ENCODE measurements around the gene NDST4. TPM values are rescaled to one million over a fixed set of nuclear protein-coding genes. Genes with fewer than 3 reads are reported as not detected.

NDST4 gene
- total RNA-seq: not detected in 2 replicates

- no peak for DNase-seq
Observed at GRCh38 chr4:115113506-115114106, at the start of gene NDST4. NDST4 (minus strand) TSS chr4:115113620; CDS start chr4:115077036, 36,584 bp downstream.

GRCh38 chr4:115159141-115159540, 45.7 kb upstream of the NDST4 start:
- no peak for DNase-seq

GRCh38 chr4:115158296-115158695, 44.9 kb upstream of the NDST4 start:
- DNase-seq: no peak

GRCh38 chr4:115154826-115155225, 41.4 kb upstream of the NDST4 start:
- DNase-seq: no peak

DNA sequence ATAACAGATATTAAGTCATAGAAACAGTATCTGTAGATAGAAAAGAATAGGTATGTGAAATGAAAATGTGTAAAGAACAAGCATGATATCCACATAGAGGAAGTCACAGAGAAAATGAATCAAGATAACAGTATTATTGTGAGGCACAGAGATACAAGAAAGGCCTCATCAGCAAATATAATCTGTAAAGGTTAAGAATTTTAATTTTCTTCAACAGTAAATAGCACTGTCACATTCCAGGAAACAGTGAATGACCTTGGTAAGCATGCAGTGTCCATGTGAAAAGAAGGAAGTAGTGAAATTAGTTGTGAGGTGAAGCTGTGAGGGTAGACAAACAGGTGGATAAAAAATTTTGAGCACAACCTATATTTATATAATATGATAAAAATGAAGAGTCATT, 39.5 kb upstream of the NDST4 start:
- DNase-seq: no peak

DNA sequence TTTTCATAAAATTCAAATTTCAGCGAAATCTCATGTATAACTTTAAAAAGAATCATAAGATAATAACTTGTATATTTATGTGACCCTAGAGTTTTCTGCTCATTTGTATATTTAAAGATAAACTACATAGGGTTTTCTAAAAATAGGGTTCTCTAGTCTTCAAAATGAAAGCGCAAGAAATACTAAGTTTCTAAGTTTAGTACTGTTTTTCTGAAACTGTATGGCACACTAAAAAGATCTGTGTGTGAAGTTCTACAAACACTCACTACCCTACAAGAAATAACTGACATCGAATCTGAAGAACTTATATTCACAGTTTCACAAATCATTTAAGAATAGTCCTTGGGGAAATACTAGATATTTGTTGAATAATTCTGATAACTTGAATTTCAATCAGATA, 38.7 kb upstream of the NDST4 start:
- DNase-seq: no peak

GRCh38 chr4:115149106-115149505, 35.7 kb upstream of the NDST4 start:
- no peak for DNase-seq

GRCh38 chr4:115145393-115146160, 32.2 kb upstream of the NDST4 start:
- DNase-seq: no peak

- no peak for DNase-seq
Observed at GRCh38 chr4:115128037-115128436, 14.6 kb upstream of the NDST4 start.

GRCh38 chr4:115126491-115126890, 13.1 kb upstream of the NDST4 start:
- no peak for DNase-seq

GRCh38 chr4:115121351-115122043, 8.1 kb upstream of the NDST4 start:
- DNase-seq: no peak

- no peak for DNase-seq
Observed at GRCh38 chr4:115119804-115120352, 6.5 kb upstream of the NDST4 start.

DNA sequence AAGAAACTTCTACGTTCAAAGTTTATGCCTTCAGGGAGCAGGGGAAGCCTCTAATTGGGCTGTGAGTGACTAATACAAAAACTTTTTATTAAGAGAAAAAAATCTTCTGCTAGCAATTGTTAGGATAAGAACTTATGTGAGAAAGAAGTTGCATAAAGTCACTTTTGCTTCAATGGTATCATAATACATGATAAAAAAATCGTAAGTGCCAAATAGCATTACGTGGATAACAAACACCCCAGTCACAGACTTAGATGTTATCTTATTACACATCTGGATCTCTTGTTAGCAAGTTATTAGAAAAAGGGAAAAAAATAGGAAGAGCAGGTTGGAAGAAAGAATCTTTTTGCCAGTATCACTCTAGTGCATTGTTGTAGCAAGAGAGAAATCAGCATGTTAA, 4.2 kb upstream of the NDST4 start:
- DNase-seq: no peak

DNA sequence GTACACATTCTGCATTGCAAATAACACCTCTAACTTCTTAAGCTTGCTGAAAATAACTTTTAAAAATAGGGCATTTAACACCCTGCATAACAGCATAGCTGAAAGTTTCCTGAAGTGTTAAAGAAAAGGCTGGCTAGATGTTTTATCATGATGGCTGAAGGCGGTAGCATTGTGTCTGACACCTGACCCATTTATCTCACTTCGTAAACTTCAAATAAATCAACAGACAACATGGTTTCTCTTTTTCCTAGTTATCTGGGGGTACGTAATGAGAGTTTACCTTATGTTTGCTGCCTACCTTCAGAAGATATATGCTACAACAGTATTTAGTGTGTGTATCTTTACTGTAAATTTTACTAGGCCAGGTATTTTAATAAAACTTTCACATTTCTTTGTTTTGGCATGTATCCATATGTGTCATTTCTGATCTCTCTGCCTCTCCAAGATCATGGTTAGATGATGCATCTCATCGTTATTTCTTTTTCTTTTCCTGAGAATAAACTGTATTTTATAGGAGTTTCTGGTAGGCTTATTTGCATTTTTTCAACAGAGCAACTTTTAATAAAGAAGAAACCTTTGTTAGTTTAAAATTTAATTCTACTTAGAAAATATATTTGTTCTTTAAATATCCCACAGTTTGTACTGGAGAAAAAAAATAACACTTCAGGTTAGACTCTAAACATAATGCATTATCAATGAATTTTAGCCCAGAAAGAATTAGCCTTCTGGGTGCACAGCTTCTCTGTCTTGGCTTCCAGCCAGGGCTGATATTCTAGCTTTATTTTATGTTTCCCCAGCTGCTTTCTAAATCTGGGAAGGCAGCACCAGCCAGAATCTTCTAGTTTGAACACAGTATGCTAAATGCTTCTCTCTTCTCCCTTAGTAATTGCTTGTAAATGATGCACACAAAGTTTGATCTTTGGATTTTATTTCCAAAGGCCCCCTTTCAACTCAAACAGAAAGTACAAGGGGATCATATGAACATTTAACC, 2.9 kb downstream of the NDST4 start:
- DNase-seq: no peak

- no peak for DNase-seq
Observed at GRCh38 chr4:115108850-115109249, 4.6 kb downstream of the NDST4 start.

GRCh38 chr4:115107411-115107810, 6.0 kb downstream of the NDST4 start:
- DNase-seq: no peak

DNA sequence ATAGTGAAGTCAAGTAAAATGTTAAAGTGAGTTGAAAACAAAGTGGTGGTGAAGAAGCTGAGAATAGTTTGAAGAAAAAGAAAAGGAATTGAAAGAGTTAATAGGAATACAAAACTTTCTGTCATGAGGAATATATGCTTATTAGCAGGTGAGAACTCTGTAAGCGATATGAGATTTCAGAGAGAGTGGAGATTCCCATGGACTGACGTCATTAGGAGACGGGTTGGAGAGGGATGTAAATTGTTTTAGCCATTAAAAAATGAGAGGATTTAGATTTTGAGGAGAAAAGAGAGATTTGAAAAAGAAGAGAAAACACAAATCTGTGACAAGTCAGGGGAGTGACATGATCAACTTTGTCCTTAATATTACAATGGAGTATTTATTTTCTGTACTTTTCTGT, 11.7 kb downstream of the NDST4 start:
- no peak for DNase-seq

DNA sequence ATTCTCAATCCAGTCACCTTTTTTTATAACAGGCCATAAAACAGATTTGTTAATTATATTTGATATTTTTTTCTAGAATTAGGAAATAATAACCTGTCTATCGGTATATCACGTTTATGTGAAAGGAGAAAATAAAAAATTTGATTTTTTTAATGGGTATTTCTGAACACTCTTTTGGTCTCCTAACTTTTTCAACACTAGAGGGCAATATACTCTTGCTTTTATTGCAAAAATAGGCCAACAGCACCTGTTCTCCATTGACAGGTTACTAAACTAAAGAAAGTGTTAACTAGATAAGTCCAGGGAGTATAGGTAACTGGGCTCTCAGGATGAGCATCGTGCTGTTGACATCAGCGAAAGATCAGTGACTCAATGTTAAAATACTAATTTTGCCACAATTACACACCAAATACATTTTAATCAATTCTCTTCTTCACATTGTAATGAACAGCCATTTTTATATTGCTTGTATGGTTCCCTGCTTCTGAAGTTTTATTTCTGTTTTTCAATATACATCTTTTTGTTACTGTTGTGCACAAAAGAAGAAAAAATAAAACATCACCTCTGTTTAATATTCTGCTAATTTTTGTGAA, 22.8 kb downstream of the NDST4 start:
- peak; percentile 23 for DNase-seq

- no peak for DNase-seq
Observed at GRCh38 chr4:115082633-115083032, 30.8 kb downstream of the NDST4 start.

- no peak for DNase-seq
Observed at GRCh38 chr4:115076691-115077090, 36.7 kb downstream of the NDST4 start.

- no peak for DNase-seq
Observed at GRCh38 chr4:115058533-115058932, 54.9 kb downstream of the NDST4 start.

DNA sequence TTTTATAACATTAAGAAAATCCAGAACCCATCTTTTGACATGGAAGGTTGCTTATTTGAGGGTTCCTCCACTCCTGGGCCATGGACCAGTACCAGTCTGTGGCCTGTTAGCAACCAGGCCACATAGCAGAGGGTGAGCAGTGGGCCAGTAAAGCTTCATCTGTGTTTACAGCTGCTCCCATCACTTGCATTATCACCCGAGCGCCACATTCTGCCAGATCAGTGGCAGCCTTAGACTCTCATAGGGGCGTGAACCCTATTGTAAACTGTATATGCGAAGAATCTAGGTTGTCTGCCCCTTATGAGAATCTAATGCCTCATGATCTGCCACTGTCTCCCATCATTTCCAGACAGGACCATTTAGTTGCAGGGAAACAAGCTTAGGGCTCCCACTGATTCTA, 58.6 kb downstream of the NDST4 start:
- no peak for DNase-seq
